Stimulated activated CD8-positive, alpha-beta memory T cell treated with anti-CD3 and anti-CD28 coated beads, Interleukin-4, amount 100 ng/mL, for 24 hours (primary cell): ENCODE data around the gene NRIP3.
"Not testable (repeated sequence)": the region's sequence is repeated elsewhere in the genome, so short reads cannot be mapped to it uniquely, and the experiment has no call there.

ENCODE experiments used
- DNase-seq: peaks from one replicate; pipeline ENCODE4 v3.0.0-alpha.2; 2020; ENCODE audit warnings: low read depth

The NRIP3 gene

GRCh38 chr11:9016916-9017642, 13.3 kb upstream of the NRIP3 start:
- DNase-seq: no peak

GRCh38 chr11:9015677-9016076, 11.9 kb upstream of the NRIP3 start:
- DNase-seq: peak; percentile 20

DNA sequence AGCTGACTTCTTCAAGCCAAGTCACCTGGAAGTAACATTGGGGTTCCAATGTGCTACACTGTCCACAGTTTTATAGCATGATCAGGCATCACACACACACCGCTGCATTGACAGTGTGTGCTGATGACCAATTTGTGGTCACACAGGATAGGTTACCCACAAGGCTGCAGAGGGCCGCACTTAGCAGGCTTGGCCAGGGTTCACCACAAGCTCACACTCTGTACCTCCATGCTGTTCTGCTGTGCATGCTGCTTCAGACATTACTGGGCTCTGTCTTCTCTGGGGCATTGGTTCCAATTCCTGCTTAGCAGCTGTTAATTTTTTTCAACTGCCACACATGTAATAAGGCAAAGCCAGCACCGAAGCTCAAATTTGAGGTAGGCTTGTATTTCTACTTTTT, 11.0 kb upstream of the NRIP3 start:
- no peak for DNase-seq

DNA sequence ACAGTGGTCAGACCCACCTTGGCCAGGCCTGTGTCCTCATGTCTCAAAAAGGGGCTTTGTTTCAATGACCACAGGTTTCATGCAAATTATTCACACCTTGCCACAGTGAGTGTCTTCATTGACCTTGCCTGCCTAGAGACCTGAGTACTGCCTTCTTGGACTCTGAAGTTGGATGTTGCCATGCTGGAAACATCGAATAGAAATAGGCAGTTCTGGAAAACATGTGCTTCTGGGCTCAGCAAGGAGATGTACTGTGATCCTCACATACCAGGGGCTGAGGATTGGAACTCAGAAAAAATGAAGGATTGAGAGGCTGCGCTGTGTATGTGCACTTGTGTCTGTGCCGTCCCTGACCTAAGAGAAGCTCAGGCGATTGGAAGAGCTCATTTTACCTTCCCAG, 9.6 kb upstream of the NRIP3 start:
- no peak for DNase-seq

DNA sequence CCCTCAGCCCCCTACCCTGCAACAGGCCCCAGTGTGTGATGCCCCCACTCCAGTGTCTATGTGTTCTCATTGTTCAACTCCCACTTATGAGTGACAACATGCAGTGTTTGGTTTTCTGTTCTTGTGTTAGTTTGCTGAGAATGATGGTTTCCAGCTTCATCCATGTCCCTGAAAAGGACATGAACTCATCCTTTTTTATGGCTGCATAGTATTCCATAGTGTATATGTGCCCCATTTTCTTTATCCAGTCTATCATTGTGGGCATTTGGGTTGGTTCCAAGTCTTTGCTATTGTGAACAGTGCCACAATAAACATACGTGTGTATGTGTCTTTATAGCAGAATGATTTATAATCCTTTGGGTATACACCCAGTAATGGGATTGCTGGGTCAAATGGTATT, 5.7 kb upstream of the NRIP3 start:
- DNase-seq: not testable (repeated sequence)

DNA sequence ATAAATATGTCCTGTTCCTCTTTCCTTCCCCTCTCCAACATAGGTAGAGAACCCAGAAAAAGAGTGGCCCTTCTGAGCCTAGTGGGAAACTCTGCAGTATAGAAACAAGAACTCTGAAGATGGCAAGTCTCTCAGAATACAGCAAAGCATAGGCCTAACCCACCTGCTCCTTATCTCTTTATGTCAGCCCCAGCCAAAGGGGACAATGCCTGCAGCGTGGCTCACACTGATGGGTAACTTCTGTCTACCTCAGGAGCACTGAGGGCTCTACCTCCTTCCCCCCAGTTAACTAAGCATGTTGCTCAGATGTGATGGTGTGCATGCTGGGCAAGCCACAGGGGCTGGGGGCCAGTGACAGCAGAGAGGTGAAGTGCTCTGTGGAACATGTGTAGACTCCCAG, 4.9 kb upstream of the NRIP3 start:
- no peak for DNase-seq

- no peak for DNase-seq
These were observed 4.3 kb upstream of the NRIP3 start for GRCh38 chr11:9008011-9008550.

- no peak for DNase-seq
These were observed 1.3 kb upstream of the NRIP3 start for GRCh38 chr11:9005087-9005486.

GRCh38 chr11:9004183-9004926, 554 bp upstream of the NRIP3 start:
- DNase-seq: no peak

GRCh38 chr11:9002920-9003572, 755 bp downstream of the NRIP3 start:
- DNase-seq: no peak

GRCh38 chr11:9001736-9002135, 2.1 kb downstream of the NRIP3 start:
- DNase-seq: no peak

DNA sequence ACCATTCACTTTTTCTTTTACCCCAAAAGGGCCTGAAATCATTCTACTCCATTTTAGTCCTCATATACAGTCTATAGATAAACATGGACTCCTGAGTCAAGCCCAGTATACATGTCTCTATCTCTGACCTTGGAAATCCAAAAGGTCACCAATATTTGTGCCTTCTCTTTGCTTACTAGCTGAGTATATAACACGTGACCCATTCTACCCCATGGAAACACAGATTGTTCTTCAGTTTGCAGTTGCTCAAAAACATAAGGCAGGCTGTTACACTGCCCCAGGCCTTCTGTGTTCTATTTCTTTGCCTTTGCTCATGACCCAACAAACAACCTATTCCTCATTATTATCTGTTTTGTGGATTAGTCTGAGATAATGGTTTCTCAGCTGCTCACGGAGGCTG, 5.8 kb downstream of the NRIP3 start:
- no peak for DNase-seq

GRCh38 chr11:8997451-8997850, 6.3 kb downstream of the NRIP3 start:
- DNase-seq: no peak

GRCh38 chr11:8989453-8989852, 14.3 kb downstream of the NRIP3 start:
- DNase-seq: no peak

DNA sequence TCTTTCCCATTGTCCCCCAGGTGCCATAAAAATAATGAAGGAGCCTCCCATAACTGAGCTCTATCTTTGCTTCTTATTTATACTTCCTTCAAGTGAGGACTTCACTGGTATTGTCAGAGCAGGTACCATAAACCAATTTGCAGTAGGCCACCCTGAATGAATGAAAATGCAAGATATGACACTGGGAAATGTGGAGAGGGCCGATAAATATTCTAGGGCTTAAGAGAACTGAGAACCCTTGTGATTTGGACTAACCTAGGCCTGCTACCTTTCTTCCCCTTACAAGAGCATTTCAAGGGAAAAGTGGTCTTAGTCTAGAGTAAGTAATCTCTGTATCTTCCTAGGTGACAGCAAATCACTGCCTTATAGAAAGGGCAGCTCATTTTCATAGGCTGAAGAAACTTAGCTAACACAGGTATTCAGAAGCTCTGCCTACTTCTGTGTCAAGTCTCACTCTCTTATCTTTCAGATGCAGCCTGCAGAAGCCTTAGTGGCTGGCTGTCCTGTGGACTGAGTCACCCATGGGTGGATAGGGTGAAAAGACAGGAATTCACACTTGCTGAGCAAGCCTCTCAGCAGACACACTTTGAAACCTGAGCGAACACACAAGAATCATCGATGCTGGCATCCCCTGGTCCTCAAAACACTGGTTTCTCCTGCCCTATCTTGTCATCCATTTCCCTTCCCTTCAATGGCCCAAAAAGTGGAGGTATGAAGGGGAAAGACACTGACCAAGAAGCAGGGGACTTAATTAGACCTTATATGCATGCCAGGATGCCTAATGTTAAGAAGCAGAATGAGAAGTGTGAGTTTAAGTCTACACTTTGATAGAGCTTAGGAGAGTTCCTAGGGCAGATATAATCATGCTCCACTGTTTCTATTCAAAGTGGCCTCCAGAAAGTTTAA, 15.2 kb downstream of the NRIP3 start:
- DNase-seq: no peak

DNA sequence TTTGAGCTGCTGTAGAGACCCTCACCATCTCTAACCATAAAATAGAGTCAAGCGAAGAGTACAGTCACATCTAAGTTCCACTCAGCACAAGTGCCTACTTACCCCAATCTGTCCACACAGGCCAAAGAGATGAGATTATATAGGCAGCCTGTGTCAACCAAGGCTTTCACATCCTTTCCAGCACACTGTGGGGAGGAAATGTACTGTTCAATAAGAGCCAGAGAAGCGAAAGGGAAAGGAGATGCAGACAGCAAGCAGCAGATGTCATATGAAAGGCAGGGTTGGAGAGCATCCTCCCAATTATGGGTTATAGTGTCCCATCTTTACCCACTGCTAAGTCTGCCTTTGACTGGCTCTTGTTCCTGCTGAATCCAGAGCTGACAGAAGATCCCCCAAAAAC, 16.4 kb downstream of the NRIP3 start:
- no peak for DNase-seq

- not testable (repeated sequence) for DNase-seq
These were observed 17.0 kb downstream of the NRIP3 start for GRCh38 chr11:8986772-8987171.

GRCh38 chr11:8985462-8985861, 18.3 kb downstream of the NRIP3 start:
- DNase-seq: no peak

GRCh38 chr11:8983552-8983951, 20.2 kb downstream of the NRIP3 start:
- DNase-seq: no peak

GRCh38 chr11:8980485-8980884, 23.3 kb downstream of the NRIP3 start:
- no peak for DNase-seq

- DNase-seq: not testable (repeated sequence)
These were observed 24.4 kb downstream of the NRIP3 start for GRCh38 chr11:8979365-8979764.

- DNase-seq: no peak
These were observed 30.7 kb downstream of the NRIP3 start for GRCh38 chr11:8973121-8973520.
